Measurements from ENCODE around the gene WNT1. TPM values are rescaled to one million over a fixed set of nuclear protein-coding genes. Genes with fewer than 3 reads are reported as not detected.

WNT1 gene
- total and polyA plus RNA-seq, 9 of the 15 experiments (the other 6 are each of a cell fraction or from before 2014, with no cell fraction given) = not detected

DNA sequence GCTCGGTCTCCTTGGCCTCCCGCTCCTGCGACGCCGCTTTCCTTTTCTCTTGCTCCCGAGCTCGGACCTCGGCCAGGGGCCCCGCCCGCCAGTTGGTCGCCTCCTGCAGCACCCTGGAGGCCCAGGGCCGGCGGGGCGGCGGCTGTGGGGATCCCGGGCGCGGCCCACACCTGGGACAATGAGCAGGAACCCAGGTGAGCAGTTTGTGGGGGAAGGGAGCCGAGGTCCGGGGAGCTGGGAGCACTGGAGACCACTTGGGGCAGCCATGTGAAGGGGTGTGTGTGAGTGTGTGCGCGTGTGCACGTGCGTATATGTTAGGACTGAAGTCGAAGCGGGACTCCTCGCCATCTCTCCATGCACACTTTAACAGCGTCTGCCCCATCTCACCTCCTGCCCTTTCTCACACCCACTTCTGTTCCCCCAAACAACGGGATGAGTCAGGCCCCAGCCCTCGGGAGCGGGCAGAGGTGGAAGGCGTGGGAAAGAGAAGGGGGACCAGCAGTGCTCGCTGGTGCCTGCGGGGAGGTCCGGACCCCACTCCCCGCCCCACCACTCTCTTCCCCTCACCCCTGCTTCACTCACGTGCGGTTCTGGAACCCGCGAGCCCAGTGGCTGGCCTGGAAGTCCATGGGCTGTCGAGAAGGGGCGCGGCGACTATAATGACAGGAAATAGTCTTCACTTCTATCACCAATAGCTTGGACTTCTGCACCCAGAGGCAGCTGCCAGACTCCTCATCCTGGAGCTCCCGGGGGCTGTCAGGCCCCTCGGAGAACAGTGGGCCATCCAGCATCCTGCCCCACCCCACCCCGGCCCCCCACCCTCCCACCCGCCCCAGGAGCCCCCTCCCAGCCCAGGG lies 20.6 kb downstream of the WNT1 start (continued):
- TF ChIP-seq CREB3 (tag; conservative IDR thresholded peaks at IDR 0.05; ENCODE audit: low read depth) = no peak

- peaks cover 38% of the 10 kb centered on the region for H3K36me3 ChIP-seq (ENCODE audit: control insufficient read depth, insufficient read depth, low read length)
- peak within 1 kb of the TSS; percentile 45 for H3K27ac ChIP-seq (ENCODE audit: extremely low read depth, low read depth, low read length)
- H3K27me3 ChIP-seq (ENCODE audit: control insufficient read depth in 2 of 2, insufficient read depth in 2 of 2, low read length in 2 of 2) = no peaks in the 10 kb centered on the region
- peak; percentile 70 to 80 (median 75) for DNase-seq (ENCODE audit: extremely low read depth in 1 of 4, low spot score in 3 of 4)
- no peaks in the 10 kb centered on the region for H4K20me1 ChIP-seq (replicated peaks; ENCODE audit: control insufficient read depth, insufficient read depth, low read length)
- intact Hi-C loops (cut with micrococcal nuclease) (loop anchor here (1.0 to 10.0 kb wide), 2 partner anchors 93 to 235 kb away; no protein-coding TSS in a partner anchor), in situ Hi-C loops (cut with MboI) (no loop called here)
- peak within 1 kb of the TSS; percentile 36 to 90 for H3K9ac ChIP-seq (ENCODE audit: insufficient read depth in 1 of 2, low read depth in 2 of 2, low read length in 2 of 2)
- FAIRE-seq = peak; percentile 69
- H3K4me2 ChIP-seq (ENCODE audit: insufficient read depth, low read length) = peak within 1 kb of the TSS; percentile 74
- no peaks in the 10 kb centered on the region for H3K9me3 ChIP-seq (replicated peaks; ENCODE audit: control insufficient read depth, insufficient read depth, low read depth, low read length)
- no peaks in the 10 kb centered on the region for H3K9me1 ChIP-seq (ENCODE audit: control insufficient read depth, insufficient read depth, low read length)
- ATAC-seq = peak; percentile 46
- POLR2A ChIA-PET = interaction anchor here (1.2 to 9.5 kb wide), 5 partner anchors 11 to 30 kb away, joined by 4 to 78 read pairs (median 5); partner anchors contain the start of gene PRKAG1
- H3K79me2 ChIP-seq (ENCODE audit: control insufficient read depth, insufficient read depth, low read length) = peaks cover 16% of the 10 kb centered on the region; the same call in 2 of the 3 replicates
- BruUV-seq (replicated peaks) = TSS peak; percentile 47
- H3K4me1 ChIP-seq (replicated peaks in 1 of 2; ENCODE audit: control insufficient read depth in 2 of 2, insufficient read depth in 2 of 2, low read length in 2 of 2) = peaks cover 13 to 47% of the 10 kb centered on the region in 2 experiments
- CTCF ChIA-PET (ENCODE audit: low intra/inter-chr PET ratio) = no interaction called here
- H3K4me3 ChIP-seq = peak within 1 kb of the TSS; percentile 40
- WGBS (ENCODE audit: insufficient coverage, low coverage, missing lambda C conversion rate) = 18% methylated on average over 27 of the region's 30 CpGs
- peak within 1 kb of the TSS; percentile 83 for H2AFZ ChIP-seq (ENCODE audit: low read depth, low read length)
- no peak for TF ChIP-seq CSDE1 (IDR thresholded peaks at IDR 0.05)
- no peak for TF ChIP-seq ZBED1 (IDR thresholded peaks at IDR 0.05)
- no peak for TF ChIP-seq ZNF77 (CRISPR knock-in tag; IDR thresholded peaks at IDR 0.05)
- TF ChIP-seq, protein P1, sequence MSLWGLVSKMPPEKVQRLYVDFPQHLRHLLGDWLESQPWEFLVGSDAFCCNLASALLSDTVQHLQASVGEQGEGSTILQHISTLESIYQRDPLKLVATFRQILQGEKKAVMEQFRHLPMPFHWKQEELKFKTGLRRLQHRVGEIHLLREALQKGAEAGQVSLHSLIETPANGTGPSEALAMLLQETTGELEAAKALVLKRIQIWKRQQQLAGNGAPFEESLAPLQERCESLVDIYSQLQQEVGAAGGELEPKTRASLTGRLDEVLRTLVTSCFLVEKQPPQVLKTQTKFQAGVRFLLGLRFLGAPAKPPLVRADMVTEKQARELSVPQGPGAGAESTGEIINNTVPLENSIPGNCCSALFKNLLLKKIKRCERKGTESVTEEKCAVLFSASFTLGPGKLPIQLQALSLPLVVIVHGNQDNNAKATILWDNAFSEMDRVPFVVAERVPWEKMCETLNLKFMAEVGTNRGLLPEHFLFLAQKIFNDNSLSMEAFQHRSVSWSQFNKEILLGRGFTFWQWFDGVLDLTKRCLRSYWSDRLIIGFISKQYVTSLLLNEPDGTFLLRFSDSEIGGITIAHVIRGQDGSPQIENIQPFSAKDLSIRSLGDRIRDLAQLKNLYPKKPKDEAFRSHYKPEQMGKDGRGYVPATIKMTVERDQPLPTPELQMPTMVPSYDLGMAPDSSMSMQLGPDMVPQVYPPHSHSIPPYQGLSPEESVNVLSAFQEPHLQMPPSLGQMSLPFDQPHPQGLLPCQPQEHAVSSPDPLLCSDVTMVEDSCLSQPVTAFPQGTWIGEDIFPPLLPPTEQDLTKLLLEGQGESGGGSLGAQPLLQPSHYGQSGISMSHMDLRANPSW (CRISPR knock-in tag; IDR thresholded peaks at IDR 0.05) = no peak
- TF ChIP-seq, protein P2, sequence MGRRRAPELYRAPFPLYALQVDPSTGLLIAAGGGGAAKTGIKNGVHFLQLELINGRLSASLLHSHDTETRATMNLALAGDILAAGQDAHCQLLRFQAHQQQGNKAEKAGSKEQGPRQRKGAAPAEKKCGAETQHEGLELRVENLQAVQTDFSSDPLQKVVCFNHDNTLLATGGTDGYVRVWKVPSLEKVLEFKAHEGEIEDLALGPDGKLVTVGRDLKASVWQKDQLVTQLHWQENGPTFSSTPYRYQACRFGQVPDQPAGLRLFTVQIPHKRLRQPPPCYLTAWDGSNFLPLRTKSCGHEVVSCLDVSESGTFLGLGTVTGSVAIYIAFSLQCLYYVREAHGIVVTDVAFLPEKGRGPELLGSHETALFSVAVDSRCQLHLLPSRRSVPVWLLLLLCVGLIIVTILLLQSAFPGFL (CRISPR knock-in tag; IDR thresholded peaks at IDR 0.05) = no peak
- no peak for TF ChIP-seq IRF1 (CRISPR knock-in tag; IDR thresholded peaks at IDR 0.05; ENCODE audit: borderline replicate concordance)
- no peak for TF ChIP-seq ZNF12 (CRISPR knock-in tag; IDR thresholded peaks at IDR 0.05)
- TF ChIP-seq PHB2 (IDR thresholded peaks at IDR 0.05; ENCODE audit: low read depth) = no peak
- no peak for TF ChIP-seq NR2C1 (IDR thresholded peaks at IDR 0.05)
- no peak for TF ChIP-seq NR2C1 (tag; IDR thresholded peaks at IDR 0.05)
- no peak for TF ChIP-seq TEAD4 (IDR thresholded peaks at IDR 0.05; ENCODE audit: low read length)
- no peak for TF ChIP-seq TEAD4 (CRISPR knock-in tag; IDR thresholded peaks at IDR 0.05; ENCODE audit: borderline replicate concordance)
Observed at GRCh38 chr12:48999371-49000131, 21.4 kb downstream of the WNT1 start, which contains the start of gene DDN. Gene DDN, minus strand, starts transcription at chr12:48999375. Its CDS starts 88 bp downstream, at chr12:48999287.

Measured in K562 (cell line).